OCI-LY3 (cell line): Measurements from ENCODE around the gene CKB.

Source experiments
- H2AFZ ChIP-seq: fragments of 200-600, 300-600 bp; shearing (Covaris generic); 2 replicates; pipeline ENCODE4 v1.6.0; 2014; ENCODE audit warnings: antibody characterized with exemption, low read depth, low read length
- H3K27ac ChIP-seq: fragments of 200-600, 300-600 bp; sonication (generic); 2 replicates; pipeline ENCODE4 v1.5.1; 2014; ENCODE audit warnings: mild to moderate bottlenecking, low read length, moderate library complexity, mixed read lengths
- H3K27me3 ChIP-seq: fragments of 200-600, 300-600 bp; sonication (generic); 2 replicates; pipeline ENCODE4 v1.6.1; 2014; ENCODE audit warnings: low read depth, low read length, mixed read lengths
- H3K36me3 ChIP-seq: fragments of 200-600, 300-600 bp; sonication (generic); replicated peaks from 2 replicates; pipeline ENCODE3; 2014; ENCODE audit warnings: low read depth, low read length, mixed read lengths
- H3K4me1 ChIP-seq: fragments of 300-600, 200-600 bp; sonication (generic); 2 replicates; pipeline ENCODE4 v1.6.1; 2014; ENCODE audit warnings: low read length, mixed read lengths
- H3K4me2 ChIP-seq: fragments of 200-600, 300-600 bp; sonication (generic); 2 replicates; pipeline ENCODE4 v1.6.1; 2014; ENCODE audit warnings: low read length, mixed read lengths
- H3K4me3 ChIP-seq: fragments of 300-600, 200-600 bp; sonication (generic); 2 replicates; pipeline ENCODE4 v1.5.1; 2014; ENCODE audit warnings: antibody characterized with exemption, mild to moderate bottlenecking, low read length, moderate library complexity
- H3K79me2 ChIP-seq: fragments of 300-600, 200-600 bp; shearing (Covaris generic); 2 replicates; pipeline ENCODE4 v1.6.1; 2014; ENCODE audit warnings: mild to moderate bottlenecking, low read length, mixed read lengths
- H3K9ac ChIP-seq: fragments of 300-600, 200-600 bp; shearing (Covaris generic); 2 replicates; pipeline ENCODE4 v1.6.0; 2014; ENCODE audit warnings: mild to moderate bottlenecking, low read length, moderate library complexity
- H3K9me3 ChIP-seq: fragments of 200-600, 300-600 bp; shearing (Covaris generic); 2 replicates; pipeline ENCODE4 v1.6.1; 2014; ENCODE audit warnings: low read length, mixed read lengths; ENCODE audit not compliant: insufficient read depth
- H4K20me1 ChIP-seq: fragments of 200-600, 300-600 bp; sonication (generic); 2 replicates; pipeline ENCODE4 v1.6.1; 2016; ENCODE audit warnings: low read length, mixed read lengths; ENCODE audit not compliant: insufficient read depth
- EZH2phosphoT487 ChIP-seq: fragments of 200-600 bp; shearing (Covaris generic); IDR thresholded peaks from 2 replicates; pipeline ENCODE4 v1.6.1; 2018; ENCODE audit warnings: antibody characterized with exemption, mixed run types, low read depth
- TF ChIP-seq, protein P1 (sequence below): fragments of 200-600, 300-600 bp; sonication (generic); IDR thresholded peaks from 2 replicates; pipeline ENCODE4 v1.5.1; 2014; ENCODE audit warnings: antibody characterized with exemption, low read length, low read depth

CKB gene

DNA sequence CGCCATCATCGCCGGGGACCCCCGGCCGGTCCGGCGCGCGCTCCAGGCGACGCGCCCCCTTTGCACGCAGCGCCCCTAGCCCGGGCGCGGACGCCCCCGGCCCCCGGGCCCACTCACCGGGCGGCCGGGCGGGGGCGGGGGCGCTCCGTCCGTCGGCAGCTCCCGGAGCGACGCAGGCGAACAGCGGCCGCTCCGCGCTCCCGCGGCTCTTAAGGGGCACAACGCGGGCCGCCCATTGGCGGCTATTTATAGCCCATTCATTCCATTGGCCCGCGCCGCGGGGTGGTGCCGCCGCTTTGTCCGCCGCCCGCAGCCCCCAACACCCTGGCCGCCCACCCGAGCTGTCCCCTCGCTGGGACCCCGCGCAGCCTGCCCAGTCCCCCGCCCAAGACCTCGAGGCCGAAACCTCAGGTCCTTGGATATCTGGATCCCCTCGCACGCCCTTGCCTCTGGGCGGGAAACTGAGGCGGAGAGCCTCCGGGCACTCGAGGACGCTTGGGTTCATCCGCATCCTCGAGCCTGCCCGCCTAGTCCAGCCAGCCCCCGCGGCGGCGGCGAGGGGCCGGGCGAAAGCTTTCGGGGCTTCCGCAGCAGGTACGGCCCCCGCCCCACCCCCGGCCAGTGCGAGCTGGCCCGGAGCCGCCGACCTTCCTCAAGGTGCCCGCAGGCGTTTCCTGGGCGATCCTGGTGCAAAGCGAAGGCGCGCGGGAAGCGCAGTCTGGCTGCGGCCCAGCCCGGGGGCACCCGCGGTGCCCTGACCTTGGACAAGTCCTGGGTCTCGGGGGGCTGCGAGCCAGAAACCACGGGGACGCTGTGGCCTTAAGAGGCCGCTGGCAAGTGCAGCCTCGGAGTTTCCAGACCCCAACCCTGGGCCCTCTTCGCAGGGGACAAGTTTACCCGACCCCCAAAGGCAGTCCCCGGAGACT is at the start of gene CKB:
CKB (minus strand) TSS at position 182 of the 926 bp plus-strand sequence. CDS start 337 bp downstream, outside the sequence.
- Histone ChIP-seq H3K4me1 (peaks cover 65% of the 10 kb centered on the region), H3K4me3 (peak within 1 kb of the TSS; percentile 76), H3K27ac (peak within 1 kb of the TSS; percentile 82), H2AFZ (peak within 1 kb of the TSS; percentile 37; the same call in 1 of the 2 replicates), H4K20me1 (no peaks in the 10 kb centered on the region), H3K9me3 (no peaks in the 10 kb centered on the region), H3K4me2 (peak within 1 kb of the TSS; percentile 82), H3K79me2 (peaks cover 23% of the 10 kb centered on the region), H3K27me3 (no peaks in the 10 kb centered on the region), H3K36me3 (peaks cover 19% of the 10 kb centered on the region), H3K9ac (peak within 1 kb of the TSS; percentile 83)
- no peak for TF ChIP-seq EZH2phosphoT487
- TF ChIP-seq, protein P1, sequence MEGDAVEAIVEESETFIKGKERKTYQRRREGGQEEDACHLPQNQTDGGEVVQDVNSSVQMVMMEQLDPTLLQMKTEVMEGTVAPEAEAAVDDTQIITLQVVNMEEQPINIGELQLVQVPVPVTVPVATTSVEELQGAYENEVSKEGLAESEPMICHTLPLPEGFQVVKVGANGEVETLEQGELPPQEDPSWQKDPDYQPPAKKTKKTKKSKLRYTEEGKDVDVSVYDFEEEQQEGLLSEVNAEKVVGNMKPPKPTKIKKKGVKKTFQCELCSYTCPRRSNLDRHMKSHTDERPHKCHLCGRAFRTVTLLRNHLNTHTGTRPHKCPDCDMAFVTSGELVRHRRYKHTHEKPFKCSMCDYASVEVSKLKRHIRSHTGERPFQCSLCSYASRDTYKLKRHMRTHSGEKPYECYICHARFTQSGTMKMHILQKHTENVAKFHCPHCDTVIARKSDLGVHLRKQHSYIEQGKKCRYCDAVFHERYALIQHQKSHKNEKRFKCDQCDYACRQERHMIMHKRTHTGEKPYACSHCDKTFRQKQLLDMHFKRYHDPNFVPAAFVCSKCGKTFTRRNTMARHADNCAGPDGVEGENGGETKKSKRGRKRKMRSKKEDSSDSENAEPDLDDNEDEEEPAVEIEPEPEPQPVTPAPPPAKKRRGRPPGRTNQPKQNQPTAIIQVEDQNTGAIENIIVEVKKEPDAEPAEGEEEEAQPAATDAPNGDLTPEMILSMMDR, result no peak

DNA sequence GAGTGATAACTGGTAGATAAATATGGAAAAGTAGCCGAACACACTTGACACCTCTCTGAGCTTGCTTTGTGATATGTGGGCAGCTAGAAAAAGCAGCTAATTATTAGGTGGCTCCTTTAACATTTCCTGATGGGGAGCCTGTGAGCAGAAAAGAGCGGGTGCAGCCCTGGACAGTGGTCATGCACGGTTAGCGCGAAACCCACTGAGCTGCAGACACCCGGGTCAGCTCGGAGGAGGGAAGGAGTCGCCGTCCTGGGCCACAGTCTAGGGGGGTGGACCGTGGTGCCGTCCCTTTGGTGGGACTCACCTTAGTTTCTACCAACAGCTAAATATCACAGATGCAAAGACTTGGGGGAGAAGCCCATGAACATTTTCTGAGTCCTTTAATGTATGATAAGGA is 46.8 kb upstream of the CKB start:
- no peak for TF ChIP-seq EZH2phosphoT487
- TF ChIP-seq, protein P1, result no peak
- H3K27me3 ChIP-seq, result no peaks in the 10 kb centered on the region
- H3K4me2 ChIP-seq, result no peak overlapping the region
- H3K27ac ChIP-seq, result no peak overlapping the region
- no peak overlapping the region for H3K4me3 ChIP-seq
- no peaks in the 10 kb centered on the region for H3K9me3 ChIP-seq
- H3K36me3 ChIP-seq, result peaks cover 9% of the 10 kb centered on the region
- H3K9ac ChIP-seq, result no peak overlapping the region
- H2AFZ ChIP-seq, result no peak overlapping the region
- H3K79me2 ChIP-seq, result peaks cover 44% of the 10 kb centered on the region
- peaks cover 7% of the 10 kb centered on the region for H4K20me1 ChIP-seq
- H3K4me1 ChIP-seq, result peaks cover 37% of the 10 kb centered on the region

DNA sequence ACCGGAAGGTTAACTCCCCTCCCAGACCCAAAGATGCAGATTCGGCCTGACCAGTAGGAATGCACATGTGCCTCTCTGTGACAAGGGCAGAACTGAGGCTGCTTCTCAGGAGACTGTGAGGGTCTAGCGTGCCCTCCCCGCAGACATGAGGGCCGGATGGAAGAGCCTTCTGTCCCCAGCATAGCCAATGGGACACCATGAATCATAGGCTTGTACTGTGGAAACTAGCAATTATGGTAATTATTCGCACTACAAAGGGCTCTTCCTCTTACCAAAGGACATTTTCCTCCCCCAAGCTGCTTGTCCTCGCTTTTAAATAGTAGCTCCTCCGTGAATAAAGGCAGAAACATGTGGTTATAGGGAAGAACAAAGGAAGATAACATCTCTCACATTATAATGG is 46.3 kb upstream of the CKB start:
- H3K27me3 ChIP-seq, result no peaks in the 10 kb centered on the region
- H3K4me3 ChIP-seq, result no peak overlapping the region
- H3K9ac ChIP-seq, result no peak overlapping the region
- peaks cover 7% of the 10 kb centered on the region for H4K20me1 ChIP-seq
- no peak overlapping the region for H2AFZ ChIP-seq
- H3K4me1 ChIP-seq, result peaks cover 42% of the 10 kb centered on the region
- H3K36me3 ChIP-seq, result peaks cover 7% of the 10 kb centered on the region
- TF ChIP-seq, protein P1, result no peak
- TF ChIP-seq EZH2phosphoT487, result no peak
- H3K4me2 ChIP-seq, result no peak overlapping the region
- H3K79me2 ChIP-seq, result peaks cover 48% of the 10 kb centered on the region
- no peaks in the 10 kb centered on the region for H3K9me3 ChIP-seq
- no peak overlapping the region for H3K27ac ChIP-seq

DNA sequence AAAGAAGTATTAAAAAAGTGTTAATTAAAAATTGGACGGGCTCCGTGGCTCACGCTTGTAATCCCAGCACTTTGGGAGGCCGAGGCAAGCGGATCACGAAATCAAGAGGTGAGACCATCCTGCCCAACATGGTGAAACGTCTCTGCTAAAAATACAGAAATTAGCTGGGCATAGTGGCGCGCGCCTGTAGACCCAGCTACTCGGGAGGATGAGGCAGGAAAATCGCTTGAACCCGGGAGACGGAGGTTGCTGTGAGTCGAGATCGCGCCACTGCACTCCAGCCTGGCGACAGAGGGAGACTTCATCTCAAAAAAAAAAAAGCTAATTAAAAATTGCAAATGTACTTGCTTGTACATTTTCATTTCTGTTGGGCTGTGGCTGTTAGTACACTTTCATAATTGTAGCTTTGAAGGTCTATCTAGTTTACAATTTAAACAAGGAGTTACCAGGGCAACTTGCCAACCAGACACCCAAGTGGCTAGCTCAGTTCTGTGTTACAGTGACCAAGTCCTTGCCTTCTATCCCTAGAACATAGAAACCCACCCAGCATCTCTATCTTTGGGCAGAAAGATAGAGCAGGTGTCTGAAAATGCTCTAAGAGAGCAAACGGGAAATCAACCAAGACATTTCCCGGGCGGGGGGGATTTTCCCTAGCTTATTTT is 41.3 kb upstream of the CKB start:
- Histone ChIP-seq H3K27ac (peak overlapping the region; percentile 77), H3K27me3 (no peaks in the 10 kb centered on the region), H4K20me1 (peaks cover 27% of the 10 kb centered on the region), H3K9me3 (no peaks in the 10 kb centered on the region), H3K4me1 (peaks cover 39% of the 10 kb centered on the region), H3K9ac (peak overlapping the region; percentile 90), H3K36me3 (peaks cover 20% of the 10 kb centered on the region), H3K4me2 (peak overlapping the region; percentile 97), H2AFZ (no peak overlapping the region), H3K79me2 (peaks cover 88% of the 10 kb centered on the region), H3K4me3 (peak overlapping the region; percentile 93)
- TF ChIP-seq, protein P1, result no peak
- TF ChIP-seq EZH2phosphoT487, result no peak
